ENCODE measurements around the gene MED15.

Gene MED15

GRCh38 chr22:20554824-20555223 is 47.4 kb downstream of the MED15 start:
- no peak overlapping the region for H3K4me3 ChIP-seq (replicated peaks; ENCODE audit: low read depth, low read length)
- TF ChIP-seq CTCF (IDR thresholded peaks at IDR 0.05; ENCODE audit: low read length, missing control alignments), result no peak
- no peak for DNase-seq (ENCODE audit: low read depth)

DNA sequence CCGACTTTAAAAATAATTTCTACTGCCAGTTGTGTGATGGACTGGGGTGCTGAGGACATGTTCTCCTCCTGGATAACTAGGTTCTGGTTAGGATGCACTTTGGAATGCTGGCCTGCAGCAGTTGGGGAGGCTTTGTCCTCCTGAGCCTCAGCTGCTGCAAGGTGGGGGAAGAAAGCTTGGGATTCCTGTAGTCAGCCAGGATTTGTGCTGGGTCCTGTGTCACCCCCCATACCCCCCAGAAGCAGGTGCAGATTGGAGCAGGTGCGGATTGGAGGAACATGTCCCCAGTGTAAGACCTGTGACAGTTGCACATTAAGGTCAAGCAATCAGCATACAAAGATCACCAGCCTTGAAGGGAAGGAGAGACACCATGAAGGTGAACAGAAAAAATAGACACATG is 51.1 kb downstream of the MED15 start:
- TF ChIP-seq CTCF (IDR thresholded peaks at IDR 0.05; ENCODE audit: low read length, missing control alignments), result no peak
- no peak for DNase-seq (ENCODE audit: low read depth)
- no peak overlapping the region for H3K4me3 ChIP-seq (replicated peaks; ENCODE audit: low read depth, low read length)

- no peak overlapping the region for H3K4me3 ChIP-seq (replicated peaks; ENCODE audit: low read depth, low read length)
- TF ChIP-seq CTCF (IDR thresholded peaks at IDR 0.05; ENCODE audit: low read length, missing control alignments), result no peak
- no peak for DNase-seq (ENCODE audit: low read depth)
These were observed 51.9 kb downstream of the MED15 start for GRCh38 chr22:20559174-20559760.

DNA sequence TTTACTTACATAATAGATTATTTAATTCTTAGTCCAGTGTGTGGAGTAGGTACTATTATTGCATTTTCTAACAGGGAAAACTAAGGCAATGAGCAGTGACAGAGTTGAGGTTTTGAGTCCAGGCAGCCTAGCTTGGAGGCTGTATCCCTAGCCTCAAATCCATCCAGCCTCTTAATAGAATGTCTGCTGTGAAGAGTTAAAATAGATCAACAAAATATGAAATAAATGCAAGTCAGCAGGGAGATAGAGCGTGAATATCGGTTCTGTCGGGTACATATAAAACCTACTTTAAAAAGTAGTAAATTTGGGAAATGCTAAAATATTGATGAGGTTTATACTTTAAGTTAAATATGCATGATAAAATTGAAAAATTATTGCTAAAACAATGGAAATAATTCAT is 53.3 kb downstream of the MED15 start:
- no peak for DNase-seq (ENCODE audit: low read depth)
- TF ChIP-seq CTCF (IDR thresholded peaks at IDR 0.05; ENCODE audit: low read length, missing control alignments), result no peak
- no peak overlapping the region for H3K4me3 ChIP-seq (replicated peaks; ENCODE audit: low read depth, low read length)

DNA sequence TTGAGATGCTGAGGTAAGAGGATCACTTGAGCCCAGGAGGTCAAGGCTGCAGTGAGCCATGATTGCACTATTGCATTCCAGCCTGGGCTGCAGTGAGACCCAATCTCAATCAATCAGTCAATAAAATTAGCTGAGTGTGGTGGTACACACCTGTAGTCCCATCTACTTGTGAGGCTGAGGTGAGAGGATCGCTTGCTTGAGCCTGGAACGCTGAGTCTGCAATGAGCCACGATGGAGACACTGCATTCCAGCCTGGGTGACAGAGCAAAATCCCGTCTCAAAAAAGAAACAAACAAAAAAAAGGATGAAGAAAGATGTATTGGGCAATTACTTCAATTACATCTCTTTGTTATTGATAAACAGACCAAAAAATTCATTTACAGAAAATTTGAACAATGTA is 54.5 kb downstream of the MED15 start:
- TF ChIP-seq CTCF (IDR thresholded peaks at IDR 0.05; ENCODE audit: low read length, missing control alignments), result no peak
- no peak for DNase-seq (ENCODE audit: low read depth)
- no peak overlapping the region for H3K4me3 ChIP-seq (replicated peaks; ENCODE audit: low read depth, low read length)

GRCh38 chr22:20562607-20563465 is 55.4 kb downstream of the MED15 start:
- TF ChIP-seq CTCF (IDR thresholded peaks at IDR 0.05; ENCODE audit: low read length, missing control alignments), result no peak
- DNase-seq (ENCODE audit: low read depth), result no peak
- H3K4me3 ChIP-seq (replicated peaks; ENCODE audit: low read depth, low read length), result no peak overlapping the region
